ENCODE data around the gene CHN1.
A peak's percentile ranks its signal among the peaks of the same experiment; 100 is the strongest.

CHN1 gene

GRCh38 chr2:175004980-175005732 is at the start of gene CHN1:
Gene CHN1, minus strand, starts transcription at chr2:175005381. Its CDS starts 469 bp downstream, at chr2:175004912.
- peak; percentile 87 for DNase-seq (ENCODE audit: low spot score)

- no peak for DNase-seq (ENCODE audit: low spot score)
These were observed 49.2 kb upstream of the CHN1 start for GRCh38 chr2:175054340-175054739.

GRCh38 chr2:175049661-175050060 is 44.5 kb upstream of the CHN1 start:
- no peak for DNase-seq (ENCODE audit: low spot score)

GRCh38 chr2:175048275-175048674 is 43.1 kb upstream of the CHN1 start:
- DNase-seq (ENCODE audit: low spot score): no peak

GRCh38 chr2:175039490-175039889 is 34.3 kb upstream of the CHN1 start:
- DNase-seq (ENCODE audit: low spot score): no peak

- DNase-seq (ENCODE audit: low spot score): no peak
These were observed 33.9 kb upstream of the CHN1 start for GRCh38 chr2:175039031-175039430.

GRCh38 chr2:175037941-175038340 is 32.8 kb upstream of the CHN1 start:
- no peak for DNase-seq (ENCODE audit: low spot score)

GRCh38 chr2:175036582-175037018 is 31.4 kb upstream of the CHN1 start:
- no peak for DNase-seq (ENCODE audit: low spot score)

GRCh38 chr2:175035806-175036205 is 30.6 kb upstream of the CHN1 start:
- no peak for DNase-seq (ENCODE audit: low spot score)

- DNase-seq (ENCODE audit: low spot score): no peak
These were observed 29.5 kb upstream of the CHN1 start for GRCh38 chr2:175034716-175035115.

- DNase-seq (ENCODE audit: low spot score): peak; percentile 35
These were observed 25.4 kb upstream of the CHN1 start for GRCh38 chr2:175030380-175031271.

- no peak for DNase-seq (ENCODE audit: low spot score)
These were observed 22.6 kb upstream of the CHN1 start for GRCh38 chr2:175027755-175028154.

- no peak for DNase-seq (ENCODE audit: low spot score)
These were observed 21.2 kb upstream of the CHN1 start for GRCh38 chr2:175026385-175026784.

- no peak for DNase-seq (ENCODE audit: low spot score)
These were observed 20.8 kb upstream of the CHN1 start for GRCh38 chr2:175025946-175026345.

GRCh38 chr2:175025233-175025632 is 20.1 kb upstream of the CHN1 start:
- DNase-seq (ENCODE audit: low spot score): no peak

- no peak for DNase-seq (ENCODE audit: low spot score)
These were observed 17.7 kb upstream of the CHN1 start for GRCh38 chr2:175022923-175023322.

- no peak for DNase-seq (ENCODE audit: low spot score)
These were observed 14.6 kb upstream of the CHN1 start for GRCh38 chr2:175019566-175020327.

- no peak for DNase-seq (ENCODE audit: low spot score)
These were observed 12.6 kb upstream of the CHN1 start for GRCh38 chr2:175017618-175018414.

- DNase-seq (ENCODE audit: low spot score): no peak
These were observed 10.2 kb upstream of the CHN1 start for GRCh38 chr2:175015340-175015739.

GRCh38 chr2:175012516-175012915 is 7.3 kb upstream of the CHN1 start:
- no peak for DNase-seq (ENCODE audit: low spot score)

- DNase-seq (ENCODE audit: low spot score): no peak
These were observed 6.3 kb upstream of the CHN1 start for GRCh38 chr2:175011505-175011904.

GRCh38 chr2:175010848-175011254 is 5.7 kb upstream of the CHN1 start:
- DNase-seq (ENCODE audit: low spot score): no peak
